KMS-11 (cell line): Measurements from ENCODE around the gene CAPZB.

ENCODE experiments used
- H2AFZ ChIP-seq: fragments of 200-600 bp; sonication (generic); 2 replicates; pipeline ENCODE4 v1.6.1; 2016; ENCODE audit warnings: antibody characterized with exemption, mixed run types, low read depth
- H3K27ac ChIP-seq: fragments of 200-600 bp; sonication (generic); 2 replicates; pipeline ENCODE4 v1.6.1; 2016; ENCODE audit warnings: mild to moderate bottlenecking, mixed run types
- H3K27me3 ChIP-seq: fragments of 200-600 bp; sonication (generic); 2 replicates; pipeline ENCODE4 v1.6.1; 2017; ENCODE audit warnings: mild to moderate bottlenecking, low read depth, mixed run types, moderate library complexity; ENCODE audit not compliant: insufficient read depth
- H3K36me3 ChIP-seq: fragments of 200-600 bp; sonication (generic); 2 replicates; pipeline ENCODE4 v1.6.1; 2017; ENCODE audit warnings: mild to moderate bottlenecking, mixed run types; ENCODE audit not compliant: insufficient read depth
- H3K4me1 ChIP-seq: fragments of 200-600 bp; sonication (generic); 2 replicates; pipeline ENCODE4 v1.6.1; 2016; ENCODE audit warnings: mild to moderate bottlenecking, low read depth, mixed run types; ENCODE audit not compliant: poor library complexity, severe bottlenecking
- H3K4me2 ChIP-seq: fragments of 200-600 bp; sonication (generic); 2 replicates; pipeline ENCODE4 v1.7.0; 2016; ENCODE audit warnings: mild to moderate bottlenecking, mixed run types
- H3K4me3 ChIP-seq: fragments of 200-600 bp; sonication (generic); IDR thresholded peaks from 2 replicates; pipeline ENCODE4 v1.6.1; 2017; ENCODE audit warnings: low read depth, low read length, mixed read lengths; ENCODE audit not compliant: insufficient read depth
- H3K79me2 ChIP-seq: fragments of 200-600 bp; sonication (generic); 2 replicates; pipeline ENCODE4 v1.6.1; 2016; ENCODE audit warnings: low read depth, mixed run types; ENCODE audit not compliant: insufficient read depth
- H3K9ac ChIP-seq: fragments of 200-600 bp; sonication (generic); 2 replicates; pipeline ENCODE4 v1.6.1; 2016; ENCODE audit warnings: mild to moderate bottlenecking, mixed run types
- H4K20me1 ChIP-seq: fragments of 200-600 bp; sonication (generic); 2 replicates; pipeline ENCODE4 v1.6.1; 2016; ENCODE audit warnings: mild to moderate bottlenecking, mixed run types; ENCODE audit not compliant: insufficient read depth
- CTCF ChIP-seq: fragments of 200-600 bp; sonication (generic); conservative IDR thresholded peaks from 2 replicates; pipeline ENCODE4 v1.6.1; 2017; ENCODE audit warnings: low read depth, mild to moderate bottlenecking, antibody characterized with exemption, low read length, moderate library complexity, mixed read lengths

The CAPZB gene

DNA sequence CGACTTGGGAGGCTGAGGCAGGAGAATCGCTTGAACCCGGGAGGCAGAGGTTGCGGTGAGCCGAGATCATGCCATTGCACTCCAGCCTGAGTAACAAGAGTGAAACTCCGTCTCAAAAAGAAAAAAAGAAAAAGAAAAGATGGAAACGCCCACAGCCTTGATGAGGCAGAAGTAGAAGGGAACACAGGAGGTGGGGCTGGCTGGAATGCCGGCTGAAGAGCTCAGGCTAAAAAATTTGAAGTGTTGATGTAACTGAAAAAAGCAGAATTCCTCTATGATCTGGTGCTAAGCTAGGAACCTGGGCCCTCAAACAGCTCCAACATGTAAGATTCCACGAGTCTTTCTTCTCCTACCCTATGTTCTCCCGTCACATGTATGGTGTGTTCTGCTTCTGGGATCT, 119.6 kb downstream of the CAPZB start:
- no peaks in the 10 kb centered on the region for H3K79me2 ChIP-seq
- H3K36me3 ChIP-seq, result no peaks in the 10 kb centered on the region
- H2AFZ ChIP-seq, result no peak overlapping the region
- no peak overlapping the region for H3K4me2 ChIP-seq
- H3K4me3 ChIP-seq, result no peak overlapping the region
- H4K20me1 ChIP-seq, result no peaks in the 10 kb centered on the region
- H3K9ac ChIP-seq, result no peak overlapping the region
- H3K27ac ChIP-seq, result no peak overlapping the region
- H3K4me1 ChIP-seq, result no peaks in the 10 kb centered on the region
- H3K27me3 ChIP-seq, result no peaks in the 10 kb centered on the region
- no peak for TF ChIP-seq CTCF

DNA sequence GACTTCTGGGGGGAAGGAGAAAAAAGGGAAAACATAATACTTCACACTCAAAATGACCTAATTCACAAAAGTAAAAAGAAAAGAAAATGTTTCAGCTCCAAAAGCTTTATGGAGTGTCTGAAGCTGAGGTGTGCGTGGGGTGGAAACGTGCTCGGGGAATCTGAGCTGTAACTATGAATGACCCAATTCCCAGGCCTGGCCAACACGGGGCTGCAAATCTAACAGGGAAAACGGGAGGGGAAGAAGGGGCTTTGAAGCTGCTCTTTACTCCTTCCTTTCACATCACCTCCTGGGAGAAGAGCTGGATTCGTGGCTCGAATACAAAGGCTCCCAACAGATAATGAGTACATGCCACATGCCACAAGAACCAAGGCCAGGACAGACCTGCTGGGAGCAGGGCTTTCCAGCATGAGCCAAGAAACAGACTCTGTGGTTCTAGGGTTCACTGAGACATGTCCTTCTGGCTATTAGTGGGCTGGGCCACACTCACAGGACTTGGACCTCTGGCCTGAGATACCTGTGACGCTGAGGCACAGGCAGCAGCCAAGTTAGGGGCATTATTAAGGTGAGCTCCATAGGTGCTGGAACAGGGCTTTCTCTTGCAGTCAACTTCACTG, 121.7 kb downstream of the CAPZB start:
- Histone ChIP-seq H3K4me2 (no peak overlapping the region), H3K27ac (no peak overlapping the region), H3K27me3 (no peaks in the 10 kb centered on the region), H3K4me3 (no peak overlapping the region), H3K36me3 (no peaks in the 10 kb centered on the region), H3K9ac (no peak overlapping the region), H3K4me1 (no peaks in the 10 kb centered on the region), H4K20me1 (no peaks in the 10 kb centered on the region), H3K79me2 (no peaks in the 10 kb centered on the region), H2AFZ (no peak overlapping the region)
- no peak for TF ChIP-seq CTCF

GRCh38 chr1:19361611-19362147, 123.7 kb downstream of the CAPZB start:
- Histone ChIP-seq H3K79me2 (no peaks in the 10 kb centered on the region), H3K4me2 (no peak overlapping the region)

DNA sequence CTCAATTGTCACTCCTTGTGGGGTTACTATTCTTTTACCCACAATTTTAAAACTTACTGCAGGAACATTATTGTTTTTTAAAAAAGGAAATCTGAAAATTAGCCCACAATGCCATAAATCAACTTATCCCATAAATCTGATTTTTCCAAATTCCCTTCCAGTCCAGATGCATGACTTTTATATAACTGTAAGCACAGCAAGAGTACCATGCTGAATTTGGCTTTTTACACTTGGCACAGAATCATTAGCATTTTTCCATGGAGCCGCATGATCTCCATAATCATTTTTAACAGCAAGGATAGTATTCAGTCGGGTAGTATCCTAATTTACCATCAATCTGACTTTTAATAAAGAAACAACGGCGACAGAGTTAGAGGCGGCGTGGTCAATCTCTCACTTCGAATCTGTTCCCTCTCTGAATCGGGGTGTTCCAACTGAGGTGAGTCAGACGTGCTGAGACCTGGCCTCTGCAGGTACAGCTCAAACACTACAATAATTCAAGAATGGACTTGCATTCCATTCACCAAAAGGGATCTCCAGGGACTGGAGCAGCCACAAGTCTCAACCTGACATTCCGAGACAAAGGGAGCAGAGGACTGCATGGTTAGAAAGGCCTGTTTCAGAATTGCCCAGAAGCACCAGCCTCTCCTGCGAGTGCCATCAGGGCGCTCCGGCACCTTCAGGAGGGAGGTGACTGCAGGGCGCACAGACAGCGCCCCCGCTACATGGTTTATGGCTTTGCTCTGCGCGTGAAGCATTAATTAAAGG, 124.3 kb downstream of the CAPZB start:
- TF ChIP-seq CTCF, result no peak
- Histone ChIP-seq H3K4me2 (no peak overlapping the region), H3K36me3 (no peaks in the 10 kb centered on the region), H3K4me1 (no peaks in the 10 kb centered on the region), H2AFZ (no peak overlapping the region), H3K27ac (no peak overlapping the region), H3K27me3 (no peaks in the 10 kb centered on the region), H3K79me2 (no peaks in the 10 kb centered on the region), H3K9ac (no peak overlapping the region), H3K4me3 (no peak overlapping the region), H4K20me1 (no peaks in the 10 kb centered on the region)

More at GRCh38 chr1:19361611-19362147, 123.7 kb downstream of the CAPZB start:
- no peak overlapping the region for H3K4me3 ChIP-seq
- H2AFZ ChIP-seq, result no peak overlapping the region
- H3K27ac ChIP-seq, result no peak overlapping the region
- H3K36me3 ChIP-seq, result no peaks in the 10 kb centered on the region
- H4K20me1 ChIP-seq, result no peaks in the 10 kb centered on the region
- H3K4me1 ChIP-seq, result no peaks in the 10 kb centered on the region
- no peaks in the 10 kb centered on the region for H3K27me3 ChIP-seq
- H3K9ac ChIP-seq, result no peak overlapping the region
- no peak for TF ChIP-seq CTCF
